ENCODE data around the gene CCNH.

CCNH gene

GRCh38 chr5:87423755-87424154 is 11.0 kb upstream of the CCNH start:
- no peaks in the 10 kb centered on the region for H3K27me3 ChIP-seq (ENCODE audit: insufficient read depth, low read depth)
- no peak overlapping the region for H3K4me2 ChIP-seq
- H3K27ac ChIP-seq = no peak overlapping the region
- H3K4me3 ChIP-seq (IDR thresholded peaks at IDR 0.05; ENCODE audit: insufficient read depth, low read depth, low read length) = no peak overlapping the region
- H3K4me1 ChIP-seq (ENCODE audit: low read depth, poor library complexity, severe bottlenecking) = no peaks in the 10 kb centered on the region
- H3K79me2 ChIP-seq (ENCODE audit: insufficient read depth, low read depth) = no peaks in the 10 kb centered on the region
- no peaks in the 10 kb centered on the region for H3K36me3 ChIP-seq (ENCODE audit: insufficient read depth)
- H4K20me1 ChIP-seq (ENCODE audit: insufficient read depth) = no peaks in the 10 kb centered on the region
- no peak for TF ChIP-seq CTCF (conservative IDR thresholded peaks at IDR 0.05; ENCODE audit: low read depth, low read length)
- no peak overlapping the region for H3K9ac ChIP-seq
- H2AFZ ChIP-seq (ENCODE audit: low read depth) = no peak overlapping the region

DNA sequence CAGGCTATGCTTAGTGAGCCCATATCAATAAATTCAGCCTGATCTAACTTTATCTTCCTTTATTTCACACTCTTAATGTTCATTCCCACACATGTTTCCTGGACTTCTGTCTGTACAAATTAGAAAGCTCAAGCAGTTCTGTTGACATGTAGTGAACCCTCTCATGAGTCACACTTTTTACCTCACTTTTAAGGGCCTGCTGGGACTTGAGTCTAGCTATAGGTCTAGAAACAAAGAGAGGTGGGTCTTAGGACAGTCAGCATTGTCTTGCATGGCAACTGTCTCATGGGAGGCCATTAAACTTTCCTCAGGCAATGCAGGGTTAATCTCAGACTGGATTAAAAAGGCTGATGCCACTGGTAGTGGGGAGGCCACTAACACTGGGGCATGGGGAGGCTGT is 8.6 kb upstream of the CCNH start:
- no peak overlapping the region for H3K9ac ChIP-seq
- no peaks in the 10 kb centered on the region for H3K36me3 ChIP-seq (ENCODE audit: insufficient read depth)
- no peak overlapping the region for H3K4me2 ChIP-seq
- H3K79me2 ChIP-seq (ENCODE audit: insufficient read depth, low read depth) = no peaks in the 10 kb centered on the region
- H3K27me3 ChIP-seq (ENCODE audit: insufficient read depth, low read depth) = no peaks in the 10 kb centered on the region
- no peak for TF ChIP-seq CTCF (conservative IDR thresholded peaks at IDR 0.05; ENCODE audit: low read depth, low read length)
- H2AFZ ChIP-seq (ENCODE audit: low read depth) = no peak overlapping the region
- H4K20me1 ChIP-seq (ENCODE audit: insufficient read depth) = no peaks in the 10 kb centered on the region
- no peaks in the 10 kb centered on the region for H3K4me1 ChIP-seq (ENCODE audit: low read depth, poor library complexity, severe bottlenecking)
- no peak overlapping the region for H3K27ac ChIP-seq
- no peak overlapping the region for H3K4me3 ChIP-seq (IDR thresholded peaks at IDR 0.05; ENCODE audit: insufficient read depth, low read depth, low read length)

DNA sequence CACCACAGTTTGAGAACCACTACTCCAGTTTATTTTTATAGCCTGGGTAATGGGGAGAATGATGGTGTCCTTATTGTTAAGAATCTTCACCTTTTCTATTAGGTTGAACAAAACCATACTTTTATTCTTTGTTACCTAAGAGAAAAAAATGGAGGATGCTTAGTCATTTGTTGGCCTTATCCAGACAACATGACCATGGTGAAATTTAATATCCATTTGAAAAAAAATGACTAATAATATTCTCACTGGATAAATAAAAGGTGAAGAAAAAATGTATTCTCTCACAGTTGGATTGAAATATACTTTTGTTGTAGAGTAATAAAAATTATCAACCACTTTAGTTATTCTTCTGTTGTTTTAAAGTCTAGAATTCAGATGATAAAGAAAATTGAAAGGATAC is 5.8 kb upstream of the CCNH start:
- no peak overlapping the region for H3K4me2 ChIP-seq
- H2AFZ ChIP-seq (ENCODE audit: low read depth) = no peak overlapping the region
- H3K9ac ChIP-seq = no peak overlapping the region
- H3K79me2 ChIP-seq (ENCODE audit: insufficient read depth, low read depth) = no peaks in the 10 kb centered on the region
- peaks cover 4% of the 10 kb centered on the region for H3K4me1 ChIP-seq (ENCODE audit: low read depth, poor library complexity, severe bottlenecking)
- H3K36me3 ChIP-seq (ENCODE audit: insufficient read depth) = no peaks in the 10 kb centered on the region
- H3K27me3 ChIP-seq (ENCODE audit: insufficient read depth, low read depth) = no peaks in the 10 kb centered on the region
- no peak overlapping the region for H3K27ac ChIP-seq
- TF ChIP-seq CTCF (conservative IDR thresholded peaks at IDR 0.05; ENCODE audit: low read depth, low read length) = no peak
- no peak overlapping the region for H3K4me3 ChIP-seq (IDR thresholded peaks at IDR 0.05; ENCODE audit: insufficient read depth, low read depth, low read length)
- no peaks in the 10 kb centered on the region for H4K20me1 ChIP-seq (ENCODE audit: insufficient read depth)

DNA sequence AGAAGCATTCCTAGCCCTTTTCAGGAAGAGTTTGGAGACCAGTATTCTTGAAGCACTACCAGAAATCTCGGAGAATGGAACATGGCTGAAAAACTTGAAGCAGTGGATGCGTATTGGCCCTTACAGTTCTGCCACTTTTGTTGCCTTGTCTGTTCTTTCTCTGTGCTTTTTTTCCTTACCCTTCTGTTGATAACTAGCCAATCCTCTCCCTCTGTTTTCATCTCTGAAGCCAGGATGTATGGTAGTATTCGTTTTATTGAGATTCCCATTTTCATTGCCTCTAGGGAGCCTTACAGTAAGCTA is 564 bp upstream of the CCNH start:
- H3K9ac ChIP-seq = no peak overlapping the region
- peaks cover 44% of the 10 kb centered on the region for H3K79me2 ChIP-seq (ENCODE audit: insufficient read depth, low read depth)
- H4K20me1 ChIP-seq (ENCODE audit: insufficient read depth) = no peaks in the 10 kb centered on the region
- peaks cover 34% of the 10 kb centered on the region for H3K4me1 ChIP-seq (ENCODE audit: low read depth, poor library complexity, severe bottlenecking)
- peak overlapping the region; percentile 83 for H3K4me2 ChIP-seq
- peaks cover 9% of the 10 kb centered on the region for H3K36me3 ChIP-seq (ENCODE audit: insufficient read depth)
- H3K4me3 ChIP-seq (IDR thresholded peaks at IDR 0.05; ENCODE audit: insufficient read depth, low read depth, low read length) = no peak overlapping the region
- no peaks in the 10 kb centered on the region for H3K27me3 ChIP-seq (ENCODE audit: insufficient read depth, low read depth)
- peak overlapping the region; percentile 97 for H2AFZ ChIP-seq (ENCODE audit: low read depth)
- no peak for TF ChIP-seq CTCF (conservative IDR thresholded peaks at IDR 0.05; ENCODE audit: low read depth, low read length)
- peak overlapping the region; percentile 11; the same call in 1 of the 2 replicates for H3K27ac ChIP-seq
